SK-N-SH treated with all-trans-retinoic acid at 6 μM for 48 hours (cell line): Measurements from ENCODE around the gene GNAS.
A peak's percentile ranks its signal among the peaks of the same experiment; 100 is the strongest.

Source experiments
- ATAC-seq: fragments of 200-7000 bp; cut with Tn5 transposase; 3 replicates; pipeline ENCODE4 v1.9.1; 2020; ENCODE audit warnings: mild to moderate bottlenecking, moderate library complexity
- ARNTL ChIP-seq: fragments of 450-650 bp; formaldehyde crosslinking; IDR thresholded peaks from 2 replicates; pipeline ENCODE4 v1.5.0; 2020; ENCODE audit warnings: low read depth, mild to moderate bottlenecking, moderate library complexity, borderline replicate concordance
- BACH2 ChIP-seq: fragments of 250-450 bp; sonication (Bioruptor Pico); IDR thresholded peaks from 2 replicates; pipeline ENCODE4 v1.9.0; 2021; ENCODE audit warnings: mild to moderate bottlenecking, borderline replicate concordance
- CREB5 ChIP-seq: fragments of 250-450 bp; sonication (Bioruptor Pico); IDR thresholded peaks from 2 replicates; pipeline ENCODE4 v1.5.1; 2020; ENCODE audit warnings: low read depth, mild to moderate bottlenecking, moderate library complexity
- CSDC2 ChIP-seq: fragments of 250-450 bp; sonication (Bioruptor Pico); IDR thresholded peaks from 2 replicates; pipeline ENCODE4 v1.5.0; 2020; ENCODE audit warnings: mild to moderate bottlenecking, moderate library complexity
- CSRNP3 ChIP-seq: fragments of 250-450 bp; sonication (Bioruptor Pico); IDR thresholded peaks from 2 replicates; pipeline ENCODE4 v1.5.1; 2021; ENCODE audit warnings: mild to moderate bottlenecking, moderate library complexity
- ESRRG ChIP-seq: fragments of 250-450 bp; sonication (Bioruptor Pico); IDR thresholded peaks from 2 replicates; pipeline ENCODE4 v1.6.1; 2021; ENCODE audit warnings: mild to moderate bottlenecking
- GLIS3 ChIP-seq: fragments of 250-450 bp; sonication (Bioruptor Pico); IDR thresholded peaks from 2 replicates; pipeline ENCODE4 v1.5.0; 2020; ENCODE audit warnings: mild to moderate bottlenecking, moderate library complexity
- ISL1 ChIP-seq: fragments of 250-450 bp; sonication (Bioruptor Pico); IDR thresholded peaks from 2 replicates; pipeline ENCODE4 v2.1.2; 2022; ENCODE audit warnings: mild to moderate bottlenecking, moderate library complexity
- OSR1 ChIP-seq: fragments of 250-450 bp; sonication (Bioruptor Pico); IDR thresholded peaks from 2 replicates; pipeline ENCODE4 v1.8.0; 2022; ENCODE audit warnings: moderate library complexity, mild to moderate bottlenecking, inconsistent platforms
- PATZ1 ChIP-seq: fragments of 250-450 bp; sonication (Bioruptor Pico); IDR thresholded peaks from 2 replicates; pipeline ENCODE4 v1.8.0; 2020; ENCODE audit warnings: mild to moderate bottlenecking, moderate library complexity, borderline replicate concordance
- POU6F1 ChIP-seq: fragments of 250-450 bp; sonication (Bioruptor Pico); IDR thresholded peaks from 2 replicates; pipeline ENCODE4 v1.8.0; 2021; ENCODE audit warnings: low read depth, mild to moderate bottlenecking, moderate library complexity, borderline replicate concordance
- PPARA ChIP-seq: fragments of 250-450 bp; sonication (Bioruptor Pico); IDR thresholded peaks from 2 replicates; pipeline ENCODE4 v1.5.0; 2020; ENCODE audit warnings: mild to moderate bottlenecking, borderline replicate concordance
- RARB ChIP-seq: fragments of 250-450 bp; sonication (Bioruptor Pico); IDR thresholded peaks from 2 replicates; pipeline ENCODE4 v1.8.0; 2021; ENCODE audit warnings: mild to moderate bottlenecking, moderate library complexity
- SNAI2 ChIP-seq: fragments of 250-450 bp; sonication (Bioruptor Pico); IDR thresholded peaks from 2 replicates; pipeline ENCODE4 v1.5.0; 2020; ENCODE audit warnings: mild to moderate bottlenecking, moderate library complexity
- TCF4 ChIP-seq: fragments of 250-450 bp; sonication (Bioruptor Pico); IDR thresholded peaks from 2 replicates; pipeline ENCODE4 v1.8.0; 2021; ENCODE audit warnings: mild to moderate bottlenecking, moderate library complexity, borderline replicate concordance
- TOX ChIP-seq: fragments of 250-450 bp; sonication (Bioruptor Pico); IDR thresholded peaks from 2 replicates; pipeline ENCODE4 v1.8.0; 2021; ENCODE audit warnings: mild to moderate bottlenecking, moderate library complexity, borderline replicate concordance
- TSHZ2 ChIP-seq: fragments of 250-450 bp; sonication (Bioruptor Pico); IDR thresholded peaks from 2 replicates; pipeline ENCODE4 v1.5.0; 2020; ENCODE audit warnings: mild to moderate bottlenecking, moderate library complexity
- ZC3H10 ChIP-seq: fragments of 250-450 bp; sonication (Bioruptor Pico); IDR thresholded peaks from 2 replicates; pipeline ENCODE4 v1.5.1; 2021; ENCODE audit warnings: mild to moderate bottlenecking, moderate library complexity
- ZFP3 ChIP-seq: fragments of 250-450 bp; sonication (Bioruptor Pico); IDR thresholded peaks from 2 replicates; pipeline ENCODE4 v1.5.0; 2020; ENCODE audit warnings: mild to moderate bottlenecking, moderate library complexity
- ZFP30 ChIP-seq: fragments of 450-650 bp; formaldehyde crosslinking; IDR thresholded peaks from 2 replicates; pipeline ENCODE4 v1.5.0; 2022; ENCODE audit warnings: mild to moderate bottlenecking, moderate library complexity
- ZNF565 ChIP-seq: fragments of 450-650 bp; formaldehyde crosslinking; conservative IDR thresholded peaks from 2 replicates; pipeline ENCODE4 v1.5.0; 2020; ENCODE audit warnings: low read depth, mild to moderate bottlenecking, moderate library complexity
- ZNF70 ChIP-seq: fragments of 450-650 bp; formaldehyde crosslinking; IDR thresholded peaks from 2 replicates; pipeline ENCODE4 v1.5.0; 2020; ENCODE audit warnings: mild to moderate bottlenecking, moderate library complexity
- ZNF8 ChIP-seq: fragments of 450-650 bp; formaldehyde crosslinking; IDR thresholded peaks from 2 replicates; pipeline ENCODE4 v1.5.0; 2020; ENCODE audit warnings: mild to moderate bottlenecking, moderate library complexity

GNAS gene

GRCh38 chr20:58837717-58838116 lies 14.8 kb upstream of the GNAS start:
- TF ChIP-seq TCF4 (CRISPR knock-in tag): no peak
- no peak for TF ChIP-seq OSR1 (CRISPR knock-in tag)
- no peak for TF ChIP-seq PATZ1 (CRISPR knock-in tag)
- no peak for TF ChIP-seq ZNF565 (CRISPR knock-in tag)
- TF ChIP-seq POU6F1 (CRISPR knock-in tag): no peak
- no peak for TF ChIP-seq ARNTL
- TF ChIP-seq CSRNP3: no peak
- TF ChIP-seq TOX (CRISPR knock-in tag): no peak
- TF ChIP-seq ZNF8 (CRISPR knock-in tag): no peak
- no peak for TF ChIP-seq ISL1 (CRISPR knock-in tag)
- TF ChIP-seq ZC3H10 (CRISPR knock-in tag): no peak
- TF ChIP-seq ZFP3 (CRISPR knock-in tag): no peak
- no peak for TF ChIP-seq TSHZ2 (CRISPR knock-in tag)
- no peak for TF ChIP-seq BACH2
- TF ChIP-seq CSDC2 (CRISPR knock-in tag): no peak
- TF ChIP-seq PPARA (CRISPR knock-in tag): no peak
- no peak for TF ChIP-seq ZFP30 (CRISPR knock-in tag)
- TF ChIP-seq CREB5 (CRISPR knock-in tag): no peak
- TF ChIP-seq RARB (CRISPR knock-in tag): no peak
- ATAC-seq: no peak

GRCh38 chr20:58838174-58838573 lies 14.3 kb upstream of the GNAS start:
- TF ChIP-seq ZNF565 (CRISPR knock-in tag) (no peak), TOX (CRISPR knock-in tag) (no peak), ZNF70 (no peak), SNAI2 (CRISPR knock-in tag) (no peak), ZNF8 (CRISPR knock-in tag) (no peak)
- TF ChIP-seq, all 23 proteins: peak for 0
- ATAC-seq: no peak

- ATAC-seq: peak; percentile 88
- no peak for TF ChIP-seq ZNF70
- TF ChIP-seq ESRRG (CRISPR knock-in tag): no peak
- TF ChIP-seq ARNTL: no peak
- no peak for TF ChIP-seq TOX (CRISPR knock-in tag)
- no peak for TF ChIP-seq ZFP3 (CRISPR knock-in tag)
- no peak for TF ChIP-seq PPARA (CRISPR knock-in tag)
- TF ChIP-seq ISL1 (CRISPR knock-in tag): no peak
- TF ChIP-seq ZNF8 (CRISPR knock-in tag): no peak
- TF ChIP-seq BACH2: no peak
- TF ChIP-seq CREB5 (CRISPR knock-in tag): no peak
- TF ChIP-seq GLIS3: no peak
- no peak for TF ChIP-seq RARB (CRISPR knock-in tag)
- no peak for TF ChIP-seq TCF4 (CRISPR knock-in tag)
- TF ChIP-seq SNAI2 (CRISPR knock-in tag): no peak
- no peak for TF ChIP-seq ZC3H10 (CRISPR knock-in tag)
- TF ChIP-seq TSHZ2 (CRISPR knock-in tag): no peak
These were observed 13.0 kb upstream of the GNAS start for GRCh38 chr20:58839474-58839874.
